GM23248 (cell line): ENCODE results near the gene C6orf120. TPM values are rescaled to one million over a fixed set of nuclear protein-coding genes. Genes with fewer than 3 reads are reported as not detected.

Source experiments
- DNase-seq: peaks from one replicate; pipeline ENCODE4 v3.0.0-alpha.2; 2015
- H2AFZ ChIP-seq: fragments of 200-600 bp; sonication (generic); 2 replicates; pipeline ENCODE4 v1.6.1; 2016; ENCODE audit warnings: antibody characterized with exemption
- H3F3A ChIP-seq: fragments of 200-600 bp; sonication (generic); 2 replicates; pipeline ENCODE4 v1.6.1; 2016; ENCODE audit warnings: mild to moderate bottlenecking, antibody characterized with exemption, mixed run types; ENCODE audit not compliant: insufficient read depth
- H3K27ac ChIP-seq: fragments of 200-600 bp; sonication (generic); 2 replicates; pipeline ENCODE4 v1.5.1; 2016; ENCODE audit warnings: mild to moderate bottlenecking
- H3K27me3 ChIP-seq: fragments of 200-600 bp; sonication (generic); replicated peaks from 2 replicates; pipeline ENCODE4 v1.6.1; 2016; ENCODE audit warnings: mild to moderate bottlenecking; ENCODE audit not compliant: insufficient read depth
- H3K36me3 ChIP-seq: fragments of 200-600 bp; sonication (generic); 2 replicates; pipeline ENCODE4 v1.6.1; 2016; ENCODE audit warnings: low read depth, mild to moderate bottlenecking
- H3K4me1 ChIP-seq: fragments of 200-600 bp; sonication (generic); 2 replicates; pipeline ENCODE4 v1.6.1; 2016; ENCODE audit warnings: mild to moderate bottlenecking; ENCODE audit not compliant: insufficient read depth
- H3K4me2 ChIP-seq: fragments of 200-600 bp; sonication (generic); one replicate; pipeline ENCODE4 v1.6.1; 2016; ENCODE audit warnings: mild to moderate bottlenecking; ENCODE audit not compliant: unreplicated experiment
- H3K4me3 ChIP-seq: fragments of 200-600 bp; sonication (generic); 2 replicates; pipeline ENCODE4 v1.5.1; 2016; ENCODE audit warnings: mild to moderate bottlenecking
- H3K79me2 ChIP-seq: fragments of 200-600 bp; sonication (generic); 2 replicates; pipeline ENCODE4 v1.6.1; 2016; ENCODE audit warnings: mild to moderate bottlenecking; ENCODE audit not compliant: insufficient read depth
- H3K9ac ChIP-seq: fragments of 200-600 bp; sonication (generic); 2 replicates; pipeline ENCODE4 v1.6.1; 2016; ENCODE audit warnings: mild to moderate bottlenecking
- H3K9me2 ChIP-seq: fragments of 200-600 bp; sonication (generic); 2 replicates; pipeline ENCODE4 v1.6.1; 2016; ENCODE audit warnings: mixed run types, mild to moderate bottlenecking, moderate library complexity; ENCODE audit not compliant: insufficient read depth
- H3K9me3 ChIP-seq: fragments of 200-600 bp; sonication (generic); one replicate; pipeline ENCODE4 v1.6.1; 2017; ENCODE audit warnings: low read depth
- H4K20me1 ChIP-seq: fragments of 200-600 bp; sonication (generic); 2 replicates; pipeline ENCODE4 v1.6.0; 2016; ENCODE audit not compliant: insufficient read depth
- EZH2 ChIP-seq: fragments of 200-600 bp; sonication (generic); IDR thresholded peaks from 2 replicates; pipeline ENCODE4 v1.6.1; 2018; ENCODE audit warnings: antibody characterized with exemption, mild to moderate bottlenecking; ENCODE audit not compliant: insufficient read depth, poor library complexity, severe bottlenecking
- EZH2phosphoT487 ChIP-seq: fragments of 200-600 bp; sonication (generic); IDR thresholded peaks from 2 replicates; pipeline ENCODE4 v1.6.1; 2018; ENCODE audit warnings: antibody characterized with exemption, moderate library complexity, mild to moderate bottlenecking, low read depth; ENCODE audit not compliant: insufficient read depth
- WGBS, 2 experiments: methylation state at CpG; one replicate each; pipeline ENCODE4 v1.1.6; 2015 to 2017; ENCODE audit warnings: low lambda C conversion rate in 2 of 2, low coverage in 1 of 2; ENCODE audit errors: missing lambda C conversion rate in 2 of 2; 5-methylcytosine and 5-hydroxymethylcytosine counted together
- in situ Hi-C: fragments of 300-500 bp; cut with MboI; formaldehyde crosslinking; loops from 2 replicates; pipeline ENCODE4 v1.15.0; 2020
- polyA plus RNA-seq: library from polyadenylated mRNA; unstranded; fragments of >200 nt; fragmentation: Nextera tagmentation; extraction: Ambion mirVana; gene quantifications from 2 replicates; pipeline ENCODE4 v1.2.1, GENCODE V29; 2016
- total RNA-seq: library from RNA; depleted of rRNA; stranded (reverse); fragments of >200 nt; shearing (Covaris generic); gene quantifications from 2 replicates; pipeline ENCODE4 v1.2.3, GENCODE V29; 2014

C6orf120 gene
- total and polyA plus RNA-seq, 2 experiments from 2014 or later, result 39.4 to 72.7 TPM

DNA sequence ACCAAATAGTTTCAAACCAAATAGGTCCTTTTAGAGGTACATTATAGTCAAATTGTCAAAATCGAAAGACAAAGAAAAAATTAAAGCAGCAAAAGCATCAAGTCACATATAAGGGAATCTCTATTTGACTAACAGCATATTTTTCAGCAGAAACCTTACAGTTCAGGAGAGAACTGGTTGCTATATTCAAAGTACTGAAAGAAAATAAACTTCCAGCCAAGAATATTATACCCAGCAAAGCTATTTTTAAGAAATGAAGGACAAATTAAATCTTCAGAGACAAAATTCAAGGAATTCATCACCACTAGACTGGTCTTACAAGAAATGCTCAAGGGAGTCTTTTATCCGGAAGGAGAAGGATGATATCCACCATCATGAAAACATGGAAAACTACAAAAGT lies 16.1 kb upstream of the C6orf120 start:
- Histone ChIP-seq H3K27me3 (no peaks in the 10 kb centered on the region), H3K4me3 (no peak overlapping the region), H3K4me1 (peaks cover 3% of the 10 kb centered on the region; the same call in 1 of the 2 replicates), H4K20me1 (no peaks in the 10 kb centered on the region), H3K9me2 (no peaks in the 10 kb centered on the region), H3K79me2 (peaks cover 2% of the 10 kb centered on the region; the same call in 1 of the 2 replicates), H3K27ac (no peak overlapping the region), H2AFZ (no peak overlapping the region), H3F3A (0 out of 2 replicates have a peak, but pooled peaks cover 10% of the 10 kb centered on the region), H3K9ac (no peak overlapping the region), H3K9me3 (peaks cover 6% of the 10 kb centered on the region), H3K36me3 (peaks cover 30% of the 10 kb centered on the region), H3K4me2 (no peak overlapping the region)
- TF ChIP-seq EZH2, result no peak
- no peak for TF ChIP-seq EZH2phosphoT487
- 90 to 93% methylated on average over 2 of the region's 2 CpGs for WGBS, 2 experiments
- no peak for DNase-seq
- in situ Hi-C loops, result no loop called here

DNA sequence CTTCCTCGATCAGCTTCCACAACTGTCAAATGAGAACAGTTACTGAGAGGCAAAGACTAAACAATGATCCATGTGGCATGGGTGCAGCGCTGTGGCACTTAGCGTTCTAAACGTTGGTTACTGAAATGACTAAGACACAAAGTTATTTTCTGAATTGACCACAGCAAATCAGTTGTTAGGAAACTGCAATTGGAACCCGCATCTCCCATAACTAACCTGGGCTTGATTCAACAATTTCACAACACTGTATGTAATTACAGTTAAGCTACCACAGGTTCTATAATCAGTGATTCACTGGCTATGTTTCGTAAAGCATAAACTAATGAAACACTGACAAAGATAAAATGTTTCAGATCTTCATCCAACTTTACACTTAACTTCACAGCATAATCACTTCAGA lies 12.6 kb upstream of the C6orf120 start:
- Histone ChIP-seq H3K4me1 (peaks cover 3% of the 10 kb centered on the region; the same call in 1 of the 2 replicates), H3F3A (0 out of 2 replicates have a peak, but pooled peaks cover 10% of the 10 kb centered on the region), H2AFZ (no peak overlapping the region), H3K27ac (peak overlapping the region; percentile 34), H3K9ac (no peak overlapping the region), H3K4me3 (no peak overlapping the region), H3K4me2 (no peak overlapping the region), H3K9me3 (peaks cover 6% of the 10 kb centered on the region), H3K79me2 (peaks cover 13% of the 10 kb centered on the region; the same call in 1 of the 2 replicates), H3K9me2 (no peaks in the 10 kb centered on the region), H4K20me1 (no peaks in the 10 kb centered on the region), H3K27me3 (no peaks in the 10 kb centered on the region), H3K36me3 (peaks cover 25% of the 10 kb centered on the region)
- in situ Hi-C loops, result no loop called here
- TF ChIP-seq EZH2phosphoT487 (no peak), EZH2 (no peak)
- DNase-seq, result peak; percentile 71
- WGBS, 2 experiments, result 58 to 72% methylated on average over 6 of the region's 6 CpGs

DNA sequence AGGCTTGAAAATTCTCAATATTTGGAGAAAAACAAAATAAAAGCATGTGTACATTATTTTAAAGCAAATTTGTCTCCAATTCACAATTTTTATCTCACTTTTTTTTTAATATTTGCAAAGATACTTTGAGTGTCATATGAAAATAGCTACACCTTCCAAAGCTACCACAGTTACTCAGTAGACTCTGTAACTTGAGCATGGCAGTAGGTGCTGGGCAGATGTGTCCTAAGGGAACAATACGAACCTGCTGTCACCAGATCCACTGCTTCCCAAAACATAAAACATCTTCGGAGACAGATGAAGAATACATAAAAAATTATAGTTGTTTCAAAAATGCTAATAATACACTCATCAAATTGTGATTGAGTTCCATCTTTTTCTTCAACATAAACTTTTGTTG lies 10.7 kb upstream of the C6orf120 start:
- Histone ChIP-seq H3F3A (0 out of 2 replicates have a peak, but pooled peaks cover 10% of the 10 kb centered on the region), H4K20me1 (no peaks in the 10 kb centered on the region), H3K4me3 (no peak overlapping the region), H3K27me3 (no peaks in the 10 kb centered on the region), H3K4me1 (peaks cover 3% of the 10 kb centered on the region; the same call in 1 of the 2 replicates), H3K36me3 (peaks cover 19% of the 10 kb centered on the region; the same call in 1 of the 2 replicates), H2AFZ (no peak overlapping the region), H3K79me2 (peaks cover 13% of the 10 kb centered on the region; the same call in 1 of the 2 replicates), H3K27ac (no peak overlapping the region), H3K9me3 (no peaks in the 10 kb centered on the region), H3K4me2 (no peak overlapping the region), H3K9ac (no peak overlapping the region), H3K9me2 (no peaks in the 10 kb centered on the region)
- 93 to 96% methylated on average over 2 of the region's 2 CpGs for WGBS, 2 experiments
- DNase-seq, result no peak
- TF ChIP-seq EZH2, result no peak
- no peak for TF ChIP-seq EZH2phosphoT487
- in situ Hi-C loops, result no loop called here

- no peak for DNase-seq
- Histone ChIP-seq H4K20me1 (no peaks in the 10 kb centered on the region), H3K4me2 (no peak overlapping the region), H3K27ac (no peak overlapping the region), H3K36me3 (peaks cover 8% of the 10 kb centered on the region; the same call in 1 of the 2 replicates), H2AFZ (no peak overlapping the region), H3K9ac (no peak overlapping the region), H3F3A (0 out of 2 replicates have a peak, but pooled peaks cover 10% of the 10 kb centered on the region), H3K27me3 (no peaks in the 10 kb centered on the region), H3K9me2 (no peaks in the 10 kb centered on the region), H3K4me1 (peaks cover 3% of the 10 kb centered on the region; the same call in 1 of the 2 replicates), H3K4me3 (no peak overlapping the region), H3K9me3 (no peaks in the 10 kb centered on the region), H3K79me2 (peaks cover 18% of the 10 kb centered on the region; the same call in 1 of the 2 replicates)
- no peak for TF ChIP-seq EZH2
- TF ChIP-seq EZH2phosphoT487, result no peak
- WGBS, 2 experiments, result 81 to 90% methylated on average over 3 of the region's 3 CpGs
- in situ Hi-C loops, result no loop called here
These were observed 9.4 kb upstream of the C6orf120 start for GRCh38 chr6:169692516-169692915.
